Suppressor macrophage treated with lipopolysaccharide for 1 hour (primary cell): ENCODE data around the gene MUC20.

ENCODE experiments used
- DNase-seq, 3 donors: peaks; one replicate each; pipeline ENCODE4 v3.0.0-alpha.2; 2020 to 2022

MUC20 gene

GRCh38 chr3:195755791-195756676, 35.3 kb downstream of the MUC20 start:
- DNase-seq = no peak

GRCh38 chr3:195757438-195757770, 36.6 kb downstream of the MUC20 start:
- no peak for DNase-seq

GRCh38 chr3:195757827-195758226, 37.0 kb downstream of the MUC20 start:
- no peak for DNase-seq

- DNase-seq = no peak
These were observed 38.1 kb downstream of the MUC20 start for GRCh38 chr3:195758721-195759353.

- no peak for DNase-seq
These were observed 39.8 kb downstream of the MUC20 start for GRCh38 chr3:195760345-195761122.

GRCh38 chr3:195761123-195761566, 40.4 kb downstream of the MUC20 start:
- no peak for DNase-seq

- no peak for DNase-seq
These were observed 40.9 kb downstream of the MUC20 start for GRCh38 chr3:195761567-195762248.

- no peak for DNase-seq
These were observed 41.4 kb downstream of the MUC20 start for GRCh38 chr3:195762249-195762585.

- DNase-seq = no peak
These were observed 41.8 kb downstream of the MUC20 start for GRCh38 chr3:195762611-195763010.

GRCh38 chr3:195763076-195763830, 42.5 kb downstream of the MUC20 start:
- no peak for DNase-seq

GRCh38 chr3:195763843-195764825, 43.4 kb downstream of the MUC20 start:
- DNase-seq = no peak

- no peak for DNase-seq
These were observed 44.4 kb downstream of the MUC20 start for GRCh38 chr3:195764961-195765706.

GRCh38 chr3:195766671-195767070, 45.9 kb downstream of the MUC20 start:
- DNase-seq = no peak

- DNase-seq = no peak
These were observed 47.0 kb downstream of the MUC20 start for GRCh38 chr3:195767792-195768191.

- DNase-seq = no peak
These were observed 47.6 kb downstream of the MUC20 start for GRCh38 chr3:195768414-195768813.

GRCh38 chr3:195768831-195769303, 48.1 kb downstream of the MUC20 start:
- no peak for DNase-seq

- DNase-seq = no peak
These were observed 48.8 kb downstream of the MUC20 start for GRCh38 chr3:195769551-195769950.

GRCh38 chr3:195770081-195770840, 49.5 kb downstream of the MUC20 start:
- no peak for DNase-seq
